GM19025 (cell line): Measurements from ENCODE around the gene STK16.

ENCODE experiments used
- ATAC-seq: cut with Tn5 transposase; IDR thresholded peaks from one replicate; pipeline ENCODE4 v1.9.1; 2021; ENCODE audit warnings: mild to moderate bottlenecking, low read depth, moderate library complexity; ENCODE audit not compliant: unreplicated experiment

Gene STK16

DNA sequence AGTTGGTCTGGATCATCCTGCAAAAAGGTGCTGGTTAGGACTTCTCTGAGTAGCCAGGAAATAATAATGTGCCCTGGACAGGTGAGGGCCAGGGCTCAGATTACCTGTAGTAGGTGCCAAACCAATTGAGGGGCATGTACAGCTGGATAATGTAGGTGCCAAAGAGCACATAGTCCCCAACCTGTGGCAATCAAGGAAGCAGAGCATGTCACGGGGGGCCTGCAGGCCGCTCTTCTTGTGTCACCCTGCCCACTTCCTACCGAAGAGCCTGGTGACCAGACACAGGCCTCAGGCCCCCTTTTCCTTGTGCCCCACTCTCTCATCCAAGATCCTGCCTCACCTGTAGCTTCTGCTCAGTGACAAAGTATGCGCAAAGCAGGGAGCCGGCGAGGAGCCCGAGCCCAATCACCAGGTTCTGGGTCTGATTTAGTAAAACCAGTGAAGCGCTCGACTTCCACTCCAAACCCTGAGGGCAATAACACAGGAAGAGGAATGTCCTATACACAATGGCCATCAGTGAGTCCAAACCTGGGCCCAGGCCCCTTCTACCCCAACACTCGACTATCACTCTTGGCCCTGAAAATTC, 31.7 kb upstream of the STK16 start:
- no peak for ATAC-seq

DNA sequence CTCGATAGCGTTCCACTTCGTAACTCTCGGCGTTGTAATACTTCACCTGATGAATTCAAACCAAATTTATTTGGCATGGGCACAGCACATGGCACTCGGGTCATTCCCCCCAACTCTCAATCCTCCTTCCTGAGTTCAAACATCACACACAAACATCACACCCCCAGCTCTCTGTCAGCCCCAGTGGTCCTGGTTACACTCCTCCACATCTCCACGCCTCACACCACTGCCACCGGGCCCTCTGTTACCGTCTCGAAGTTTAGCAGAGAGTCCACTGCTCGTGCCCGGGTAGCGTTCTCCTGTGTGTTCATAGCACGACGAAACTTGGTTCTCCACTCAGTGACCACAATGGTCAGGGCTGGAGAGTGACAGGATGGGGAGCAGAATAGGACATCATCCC, 31.1 kb upstream of the STK16 start:
- ATAC-seq = no peak

DNA sequence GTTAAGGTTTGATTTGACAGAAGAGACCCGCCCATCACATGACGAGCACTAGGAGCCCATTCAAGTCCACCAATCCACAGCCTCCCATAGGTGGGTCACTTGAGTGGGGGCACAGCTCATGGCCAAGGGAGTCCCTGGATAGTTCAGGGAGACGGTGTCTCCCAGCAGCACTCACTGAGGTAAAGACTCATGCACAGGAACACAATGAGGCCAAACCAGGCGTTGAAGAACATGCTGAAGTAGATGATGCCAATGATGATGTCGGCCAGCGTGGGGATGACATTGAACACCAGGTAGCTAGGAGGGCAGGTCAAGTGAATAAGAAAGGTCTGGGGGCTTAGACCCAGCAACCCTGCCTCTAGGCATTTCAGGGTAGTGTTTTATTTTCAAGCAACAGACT, 30.5 kb upstream of the STK16 start:
- no peak for ATAC-seq

DNA sequence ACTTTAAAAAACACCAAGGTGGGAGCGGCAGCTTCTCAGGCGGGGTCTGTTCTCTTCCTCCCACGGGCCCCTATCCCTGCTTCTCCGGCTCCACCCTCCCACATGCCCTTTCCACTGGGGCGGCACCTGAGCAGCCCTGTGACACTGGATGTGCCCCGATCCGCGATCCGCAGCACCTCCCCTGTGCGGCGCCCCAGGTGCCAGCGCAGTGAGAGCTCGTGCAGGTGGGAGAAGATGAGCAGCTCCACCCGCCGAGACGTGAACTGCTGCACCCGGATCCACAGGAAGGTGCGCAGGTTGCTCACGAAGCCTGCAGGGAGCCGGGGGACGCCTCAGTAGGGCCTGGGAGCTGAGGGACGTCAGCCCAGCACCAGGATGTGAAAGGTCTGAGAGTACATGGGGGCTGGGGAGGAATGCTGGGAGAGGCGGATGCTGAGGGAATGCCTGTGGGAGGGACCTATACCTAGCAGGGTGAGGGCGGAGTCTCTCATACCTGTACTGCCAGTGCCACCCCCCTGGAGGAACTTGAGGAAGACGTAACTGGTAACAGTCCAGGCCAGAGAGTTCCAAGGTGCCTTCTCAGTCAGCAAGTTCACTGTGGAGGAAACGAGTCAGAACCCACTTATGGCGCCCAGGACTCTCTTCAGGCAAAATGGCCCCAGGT, 29.3 kb upstream of the STK16 start:
- ATAC-seq = no peak

DNA sequence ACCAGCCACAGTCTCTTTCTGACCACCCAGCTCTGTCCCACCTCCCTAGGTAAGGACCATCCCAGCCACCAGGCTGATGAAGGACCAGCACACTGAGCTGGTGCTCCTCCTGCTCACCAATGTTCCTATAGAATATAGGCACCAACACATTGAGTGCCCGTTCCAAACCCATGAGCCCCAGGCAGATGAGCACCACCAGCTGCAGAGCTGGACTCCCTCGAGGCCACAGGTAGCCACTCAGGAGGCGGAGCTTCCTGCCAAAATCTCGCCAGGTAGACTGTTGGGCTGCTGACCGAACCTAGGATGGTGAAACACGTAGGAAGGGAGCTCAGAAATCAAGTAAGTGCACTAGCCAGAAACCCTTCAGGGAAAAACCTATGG, 28.8 kb upstream of the STK16 start:
- no peak for ATAC-seq

DNA sequence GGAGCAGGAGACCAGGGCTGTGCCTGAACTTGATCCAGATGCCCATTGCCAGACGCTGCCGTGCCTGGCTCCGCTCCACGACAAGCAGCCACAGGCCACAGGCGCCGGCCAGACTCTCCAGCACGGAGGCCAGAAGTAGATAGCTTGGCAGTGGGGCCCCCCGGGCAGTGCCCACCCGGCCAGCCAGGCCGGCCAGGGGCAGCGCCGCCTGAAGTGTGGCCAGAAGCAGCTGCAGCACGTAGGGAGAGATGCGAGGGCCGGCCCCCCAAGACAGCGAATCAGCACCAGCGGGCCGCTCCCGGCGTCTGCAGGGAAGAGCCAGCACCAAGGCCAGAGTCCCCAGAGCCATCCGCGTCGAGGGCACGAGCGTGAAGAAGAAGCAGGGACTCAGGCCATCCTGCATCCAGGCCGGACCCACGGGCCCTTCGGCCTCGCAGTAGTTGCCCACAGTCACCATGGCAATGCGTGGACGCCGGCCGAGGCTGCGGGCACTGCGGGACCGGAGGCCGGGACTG, 27.0 kb upstream of the STK16 start:
- ATAC-seq = peak; percentile 9

DNA sequence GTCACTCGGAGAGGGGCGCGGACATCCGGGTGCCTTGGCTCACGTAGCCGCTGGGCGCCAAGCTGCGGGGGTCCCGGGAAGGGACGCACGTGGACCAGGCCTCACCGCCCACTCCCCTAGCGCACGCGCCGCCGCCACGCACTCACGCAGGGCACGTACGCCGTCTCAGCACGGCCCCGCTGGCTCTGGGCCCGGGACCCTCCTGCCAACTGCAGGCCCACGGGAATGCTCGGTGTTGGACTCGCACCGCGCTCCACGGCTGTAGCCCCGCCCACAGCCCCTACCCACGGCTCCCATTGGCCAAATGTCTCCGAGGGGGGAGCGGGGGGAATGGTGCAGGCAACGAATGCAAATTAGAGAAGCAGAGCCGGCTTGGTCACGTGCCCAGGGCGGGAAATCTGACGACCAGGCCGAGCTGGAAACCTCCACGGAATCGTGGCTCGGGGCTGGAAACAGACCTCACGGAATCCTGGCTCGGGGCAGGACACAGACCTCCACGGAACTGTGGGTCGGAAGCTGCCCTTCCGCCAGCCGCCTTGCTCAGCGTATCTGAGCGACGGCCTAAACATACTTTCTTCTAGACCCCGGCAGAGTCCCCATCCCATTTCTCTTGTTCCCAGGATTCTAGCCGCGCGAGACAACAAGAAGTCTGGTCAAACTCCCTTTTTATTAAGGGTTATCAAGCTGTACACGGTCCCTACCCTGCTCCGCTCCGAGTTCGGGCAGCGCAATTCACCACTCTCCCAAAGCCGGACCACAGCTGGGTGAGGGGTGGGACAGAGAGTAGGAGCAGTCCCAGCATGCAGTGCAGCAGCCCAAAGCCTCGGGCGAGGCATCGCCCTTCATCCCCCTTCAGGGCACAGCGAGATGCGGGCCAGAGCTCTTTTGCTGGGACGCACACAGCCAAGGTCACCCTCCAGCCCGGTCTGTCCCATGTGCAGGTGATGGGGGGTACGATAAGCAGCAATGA, 26.3 kb upstream of the STK16 start, which contains the start of gene ABCB6:
TSS of gene ABCB6 (minus strand) at position 227 of the 970 bp plus-strand sequence. CDS start 285 bp downstream, outside the sequence.
- peak; percentile 74 for ATAC-seq

DNA sequence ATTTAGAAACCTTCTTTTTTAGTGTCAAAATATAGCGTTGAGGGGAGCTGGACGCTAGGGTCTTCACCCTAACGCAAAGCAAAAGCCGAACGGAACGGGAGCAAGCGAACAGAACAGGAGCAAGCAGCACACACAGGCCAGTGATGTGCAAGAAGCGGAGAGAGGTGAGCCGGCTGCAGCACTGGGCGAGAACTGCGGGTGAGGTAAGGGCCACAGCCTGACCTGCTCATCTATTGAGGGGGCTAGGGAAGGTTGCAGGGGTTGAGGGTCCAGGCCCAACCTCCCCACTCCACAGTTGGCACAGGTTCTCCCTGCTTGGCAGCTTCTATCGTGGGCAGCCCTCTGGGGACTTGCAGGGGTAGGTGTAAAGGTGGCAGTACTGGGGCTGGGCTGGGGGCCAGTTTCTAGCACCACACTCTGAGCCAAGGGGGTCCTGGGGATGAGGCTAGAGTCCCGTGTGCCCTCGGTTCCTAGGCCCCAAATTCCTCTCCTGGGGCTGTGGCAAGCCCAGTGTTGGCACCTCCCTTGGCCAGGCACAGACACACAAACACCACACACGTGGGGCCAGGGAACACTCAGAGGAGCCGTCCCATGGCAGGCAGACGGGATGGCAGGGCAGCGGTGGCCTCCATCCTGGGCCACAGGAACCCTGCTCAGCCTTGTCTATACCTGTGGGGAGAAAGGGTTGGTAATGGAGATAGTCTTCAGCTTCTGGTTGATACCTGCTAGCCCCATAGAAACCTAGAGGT, 25.3 kb upstream of the STK16 start:
- no peak for ATAC-seq

DNA sequence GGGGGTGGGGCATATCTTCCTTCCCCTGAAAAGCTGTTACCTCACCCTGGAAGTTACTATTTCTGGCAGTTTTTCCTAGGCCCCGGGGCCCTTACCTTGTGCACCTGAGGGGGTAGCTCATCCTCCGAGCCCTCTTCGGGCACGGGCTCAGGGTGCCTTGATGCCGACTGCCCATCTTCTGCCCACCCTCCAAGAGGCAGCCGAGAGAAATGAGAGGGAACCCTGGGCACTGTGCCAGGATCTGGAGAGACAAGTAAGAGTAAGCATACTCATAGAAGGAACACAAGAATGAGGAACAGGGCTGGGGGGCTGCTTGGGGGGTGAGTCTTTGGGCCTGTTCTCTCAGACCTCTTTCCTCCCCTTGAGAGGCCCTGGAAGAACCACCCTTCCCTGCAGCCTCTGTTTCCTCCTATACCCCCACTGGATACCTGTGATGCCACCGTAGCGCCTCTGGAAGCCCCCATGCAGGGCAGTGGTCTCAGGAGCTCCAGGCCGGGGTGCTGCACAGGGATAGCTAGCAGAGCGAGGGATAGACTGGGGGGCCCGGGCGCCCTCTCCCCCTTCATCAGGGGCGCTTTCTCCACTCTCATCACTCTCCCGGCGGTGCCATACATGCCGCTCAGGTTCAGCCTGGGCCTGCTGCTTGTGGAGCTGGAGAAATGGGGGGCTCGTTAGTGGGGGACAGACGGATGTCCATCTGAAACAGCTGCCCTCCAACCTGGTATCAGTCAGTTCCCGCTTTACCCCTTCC, 24.5 kb upstream of the STK16 start:
- no peak for ATAC-seq

DNA sequence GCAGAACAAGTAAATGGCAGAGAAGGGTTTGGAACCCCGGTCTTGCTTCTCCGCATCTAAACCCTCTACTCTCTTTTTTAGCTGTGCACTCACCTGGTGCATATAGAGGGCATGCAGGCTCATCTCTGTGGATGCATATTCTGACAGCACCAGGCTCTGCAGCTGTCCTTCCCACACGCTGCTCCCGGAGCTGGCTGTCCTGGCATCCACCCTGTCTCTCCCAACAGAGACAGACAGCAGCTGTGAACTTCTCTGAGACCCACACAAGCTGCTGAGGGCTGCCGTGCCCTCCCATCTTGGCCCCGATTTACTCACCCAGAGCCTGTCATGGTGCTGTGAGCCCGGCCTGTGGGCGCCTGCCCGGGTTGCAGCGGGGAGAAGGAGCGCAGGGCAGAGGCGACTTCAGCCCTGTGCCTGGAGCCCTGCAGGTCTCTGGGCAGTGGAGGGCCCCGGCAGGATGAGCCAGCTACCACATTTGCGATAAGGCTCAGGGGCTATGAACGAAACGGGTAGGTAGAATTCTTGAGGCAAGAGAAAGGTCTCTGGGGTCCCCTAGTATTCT, 23.2 kb upstream of the STK16 start:
- no peak for ATAC-seq

DNA sequence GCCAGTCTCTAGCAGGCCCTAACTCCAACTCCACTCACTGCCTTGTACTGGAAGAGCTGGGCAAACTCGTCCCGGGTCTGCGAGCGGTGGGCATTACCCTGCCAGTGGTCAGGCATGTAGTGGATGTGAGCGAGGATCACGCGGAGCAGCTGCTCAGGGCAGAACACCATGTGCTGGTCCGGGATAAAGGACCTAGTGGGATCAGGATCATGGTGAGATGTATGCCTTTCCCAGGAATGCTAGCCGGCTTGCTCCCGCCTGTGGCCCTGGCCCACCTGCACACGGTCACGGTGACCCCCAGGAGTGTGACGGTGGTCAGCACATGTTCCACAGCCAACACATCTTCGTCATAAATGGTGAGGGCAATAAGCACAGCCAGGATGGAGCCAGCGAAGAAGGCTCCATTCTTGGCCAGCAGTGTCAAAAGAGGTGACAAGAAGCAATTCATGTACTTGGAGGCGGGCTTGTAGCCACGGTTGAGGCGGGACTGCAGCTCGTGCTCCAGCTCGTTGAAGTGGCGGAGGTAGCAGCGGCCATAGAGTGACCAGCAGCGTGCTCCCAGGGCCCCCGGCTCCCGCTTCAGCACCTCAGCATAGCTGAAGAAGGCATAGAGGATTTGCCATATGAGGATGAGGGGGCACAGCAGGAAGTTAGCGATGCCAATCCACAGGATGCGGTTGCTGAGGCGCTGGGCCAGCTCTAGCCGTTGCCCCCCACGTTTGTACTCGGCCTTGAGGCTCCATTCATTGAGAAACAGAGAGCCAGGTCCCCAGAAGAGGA, 21.3 kb upstream of the STK16 start:
- ATAC-seq = no peak

DNA sequence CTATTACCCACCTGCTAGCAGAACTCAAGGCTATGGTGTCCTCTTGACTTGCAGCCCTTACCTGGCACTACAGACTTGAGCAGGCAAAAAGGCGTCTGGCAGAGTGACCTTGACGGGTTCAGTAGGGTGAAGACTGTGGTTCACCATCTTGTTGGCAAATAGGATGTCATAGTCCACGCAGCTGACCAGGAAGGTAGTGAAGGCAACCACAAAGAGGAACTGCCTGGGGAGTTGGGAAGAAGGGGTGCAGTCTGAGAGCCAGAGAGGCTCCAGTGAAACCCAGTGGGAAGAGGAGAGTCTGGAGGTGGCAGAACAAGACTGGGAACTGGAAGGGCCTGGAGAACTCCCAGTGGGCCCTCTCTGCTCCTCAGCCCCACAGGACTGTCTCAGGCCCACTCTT, 19.9 kb upstream of the STK16 start:
- no peak for ATAC-seq

DNA sequence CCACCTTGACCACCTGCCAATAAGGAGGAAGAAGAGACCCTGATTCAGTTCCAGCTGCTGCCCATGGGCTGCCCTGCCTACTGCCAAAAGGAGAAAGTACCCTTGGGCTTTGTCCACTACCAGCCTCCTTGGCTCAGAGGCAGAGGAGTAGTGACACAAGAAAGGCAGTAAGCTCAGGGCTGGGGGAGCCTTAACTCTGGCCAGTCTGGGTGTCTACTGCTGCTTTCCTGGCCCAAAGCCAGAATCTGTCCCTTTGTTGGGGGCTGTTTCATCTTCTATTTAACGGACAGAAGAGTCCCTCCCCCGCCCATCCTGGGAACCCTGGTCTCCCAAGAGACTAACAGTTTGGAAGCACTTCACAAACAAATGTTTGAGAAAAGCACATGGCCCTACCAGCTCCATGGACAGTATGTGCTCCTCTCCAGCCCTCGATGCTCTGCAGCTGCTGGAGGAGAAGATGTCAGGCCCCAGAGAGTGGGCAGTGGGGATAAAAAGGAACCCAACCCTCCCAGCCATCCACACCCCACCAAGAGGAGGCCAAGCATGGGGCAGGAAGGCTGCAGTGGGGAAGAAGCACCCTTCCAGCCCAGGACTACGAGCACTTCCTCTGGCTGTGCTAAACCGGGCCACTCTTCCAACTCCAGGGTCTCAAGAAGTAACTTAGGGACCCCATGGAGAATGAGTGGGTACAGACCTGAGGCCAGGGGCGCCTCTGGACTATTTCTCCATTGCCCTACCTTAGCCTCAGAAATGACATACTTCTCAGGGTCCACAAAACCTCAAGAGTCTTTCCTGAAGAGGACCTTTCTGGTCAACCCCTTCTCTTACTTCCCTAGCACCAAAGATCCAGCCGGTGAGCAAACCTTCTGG, 17.0 kb upstream of the STK16 start:
- ATAC-seq = no peak

DNA sequence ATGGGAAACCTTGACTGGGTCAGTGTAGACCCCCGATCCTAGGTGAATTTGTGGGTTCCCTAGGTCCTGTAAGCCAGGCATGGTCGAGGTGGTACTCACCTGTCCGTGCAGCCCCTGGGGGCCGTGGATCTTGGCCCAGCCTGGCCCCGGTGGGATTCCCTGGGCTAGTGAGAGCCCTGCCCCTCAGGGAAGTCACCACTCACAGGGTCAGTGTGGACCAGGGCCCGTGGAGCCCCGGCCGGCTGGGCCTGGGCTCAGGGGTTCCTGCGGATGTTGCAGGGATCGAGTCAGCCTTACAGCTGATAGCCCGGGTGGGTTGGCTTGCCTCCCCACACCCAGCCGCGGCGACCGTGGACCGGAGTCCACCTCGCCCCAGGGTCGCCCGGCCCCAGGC, 16.4 kb upstream of the STK16 start:
- peak; percentile 10 for ATAC-seq

DNA sequence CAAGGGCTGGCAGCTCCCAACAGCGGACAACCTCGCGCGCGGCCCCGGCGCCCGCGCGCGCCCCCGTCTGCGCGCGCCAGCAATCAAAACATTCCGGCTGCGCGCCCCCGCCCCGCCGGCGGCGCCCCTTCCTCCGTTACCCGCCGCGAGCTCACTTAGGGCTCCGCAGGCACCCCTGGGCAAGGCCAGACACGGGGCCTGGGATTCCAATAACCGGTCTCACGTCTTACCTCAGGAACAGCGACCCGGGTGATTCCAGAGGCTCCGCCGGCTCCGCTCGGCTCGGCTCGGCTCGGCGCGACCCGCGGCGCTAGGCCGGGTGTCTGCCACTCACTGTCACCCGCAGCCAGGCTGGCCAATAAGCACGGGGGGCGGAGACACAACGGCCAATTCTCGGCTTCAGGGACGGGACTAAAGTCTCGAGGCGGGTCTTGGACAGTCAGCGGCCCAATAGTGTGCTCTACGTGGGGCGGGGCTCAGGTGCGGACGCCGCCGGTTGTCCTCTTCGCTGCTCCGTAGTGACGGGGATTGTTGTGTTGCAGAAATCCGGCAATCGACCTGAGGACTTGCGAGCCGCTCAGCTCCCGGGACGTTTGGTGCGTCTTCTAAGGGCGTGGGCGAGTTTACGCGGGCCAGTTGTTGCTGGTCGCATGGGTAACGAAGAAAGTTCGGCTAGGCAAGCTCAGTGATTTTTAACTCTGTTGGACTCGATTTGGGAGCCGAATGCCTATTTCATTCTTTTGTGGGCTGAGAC, 15.8 kb upstream of the STK16 start, which contains the start of the genes ANKZF1 and ATG9A:
TSS of gene ANKZF1 (plus strand) at position 502 of the 754 bp plus-strand sequence. CDS start 452 bp downstream, outside the sequence.
TSS of gene ATG9A (minus strand) at position 332 of the 754 bp plus-strand sequence. CDS start 1,612 bp downstream, outside the sequence.
- ATAC-seq = peak; percentile 96

DNA sequence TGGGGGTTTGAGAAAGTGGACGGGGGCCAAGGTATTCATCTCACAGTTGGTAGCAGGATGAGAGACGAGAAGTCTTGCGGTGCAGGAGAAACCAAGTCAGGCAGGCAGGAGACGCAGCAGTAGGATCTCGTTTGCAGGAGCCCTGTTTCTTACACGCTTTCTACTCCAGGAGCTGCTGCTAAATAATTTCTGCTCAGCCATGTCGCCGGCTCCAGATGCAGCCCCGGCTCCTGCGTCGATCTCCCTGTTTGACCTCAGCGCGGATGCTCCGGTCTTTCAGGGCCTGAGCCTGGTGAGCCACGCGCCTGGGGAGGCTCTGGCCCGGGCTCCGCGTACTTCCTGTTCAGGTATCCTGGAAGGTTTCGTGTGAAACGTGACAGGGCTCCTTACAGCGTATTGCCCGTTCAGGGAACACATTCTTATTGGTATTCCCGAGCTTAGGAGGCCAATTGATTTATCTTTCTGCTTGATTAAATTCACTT, 15.2 kb upstream of the STK16 start:
- no peak for ATAC-seq

DNA sequence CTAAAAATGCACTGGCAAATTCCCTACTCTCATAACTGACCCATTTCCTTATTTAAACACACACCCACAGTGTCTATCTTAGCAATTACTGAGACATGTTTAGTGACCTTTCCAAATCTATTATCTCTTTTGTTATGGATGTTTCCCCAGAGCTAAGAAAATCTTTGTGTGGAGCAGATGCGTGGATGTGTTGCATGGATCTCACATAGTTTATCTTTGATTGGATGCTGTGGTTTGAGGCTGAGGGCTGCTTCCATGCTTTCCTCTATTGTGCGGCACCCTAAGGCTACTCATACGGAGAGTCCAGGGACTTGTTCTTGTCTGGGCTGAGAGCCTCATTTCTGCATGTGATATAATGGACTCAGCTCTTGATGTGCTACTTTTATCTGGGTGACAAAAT, 10.9 kb upstream of the STK16 start:
- ATAC-seq = no peak
